ENCODE results near the gene DENND1C.

DNA sequence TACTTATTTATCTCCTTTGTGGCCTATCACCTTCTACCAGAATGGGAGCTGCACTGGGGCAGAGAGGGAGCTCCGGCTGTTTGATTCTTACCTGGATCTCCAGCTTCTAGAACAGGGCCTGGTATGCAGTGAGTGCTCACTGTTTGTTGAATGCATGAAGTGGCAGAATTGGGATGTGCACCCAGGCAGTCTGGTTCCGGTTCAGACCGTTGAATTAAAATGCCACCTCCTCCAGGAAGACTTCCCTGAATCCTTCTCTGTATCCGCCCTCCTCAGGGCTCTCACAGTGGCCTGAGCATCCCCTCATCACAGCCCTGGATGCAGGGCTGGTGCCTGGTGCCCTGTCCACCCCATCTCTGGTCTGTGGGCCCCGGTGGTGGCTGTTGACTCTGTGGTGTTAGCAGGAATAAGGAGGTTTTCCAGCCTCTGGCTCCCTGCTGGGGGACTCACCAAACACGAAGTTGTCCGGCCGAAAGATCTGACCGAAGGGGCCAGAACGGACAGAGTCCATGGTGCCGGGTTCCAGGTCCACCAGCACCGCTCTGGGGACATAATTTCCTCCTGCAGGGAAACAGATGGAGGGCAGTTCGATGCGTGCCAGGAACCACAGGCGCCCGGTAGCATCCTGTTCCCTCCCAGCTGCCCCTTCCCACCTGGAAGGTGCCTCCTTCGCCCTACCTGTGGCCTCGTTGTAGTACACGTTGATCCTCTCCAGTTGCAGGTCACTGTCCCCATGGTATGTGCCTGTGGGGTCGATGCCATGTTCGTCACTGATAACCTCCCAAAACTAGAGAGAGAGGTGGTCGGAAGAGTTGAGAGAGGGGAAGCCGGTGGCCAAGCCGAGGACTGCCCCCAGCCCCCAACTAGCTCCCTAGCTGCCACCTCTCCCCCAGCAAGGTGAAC is 19.5 kb upstream of the DENND1C start:
- TF ChIP-seq, protein P1, sequence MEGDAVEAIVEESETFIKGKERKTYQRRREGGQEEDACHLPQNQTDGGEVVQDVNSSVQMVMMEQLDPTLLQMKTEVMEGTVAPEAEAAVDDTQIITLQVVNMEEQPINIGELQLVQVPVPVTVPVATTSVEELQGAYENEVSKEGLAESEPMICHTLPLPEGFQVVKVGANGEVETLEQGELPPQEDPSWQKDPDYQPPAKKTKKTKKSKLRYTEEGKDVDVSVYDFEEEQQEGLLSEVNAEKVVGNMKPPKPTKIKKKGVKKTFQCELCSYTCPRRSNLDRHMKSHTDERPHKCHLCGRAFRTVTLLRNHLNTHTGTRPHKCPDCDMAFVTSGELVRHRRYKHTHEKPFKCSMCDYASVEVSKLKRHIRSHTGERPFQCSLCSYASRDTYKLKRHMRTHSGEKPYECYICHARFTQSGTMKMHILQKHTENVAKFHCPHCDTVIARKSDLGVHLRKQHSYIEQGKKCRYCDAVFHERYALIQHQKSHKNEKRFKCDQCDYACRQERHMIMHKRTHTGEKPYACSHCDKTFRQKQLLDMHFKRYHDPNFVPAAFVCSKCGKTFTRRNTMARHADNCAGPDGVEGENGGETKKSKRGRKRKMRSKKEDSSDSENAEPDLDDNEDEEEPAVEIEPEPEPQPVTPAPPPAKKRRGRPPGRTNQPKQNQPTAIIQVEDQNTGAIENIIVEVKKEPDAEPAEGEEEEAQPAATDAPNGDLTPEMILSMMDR (conservative IDR thresholded peaks at IDR 0.05; ENCODE audit: low read depth in 2 of 2), result no peak
- TF ChIP-seq, protein P2, sequence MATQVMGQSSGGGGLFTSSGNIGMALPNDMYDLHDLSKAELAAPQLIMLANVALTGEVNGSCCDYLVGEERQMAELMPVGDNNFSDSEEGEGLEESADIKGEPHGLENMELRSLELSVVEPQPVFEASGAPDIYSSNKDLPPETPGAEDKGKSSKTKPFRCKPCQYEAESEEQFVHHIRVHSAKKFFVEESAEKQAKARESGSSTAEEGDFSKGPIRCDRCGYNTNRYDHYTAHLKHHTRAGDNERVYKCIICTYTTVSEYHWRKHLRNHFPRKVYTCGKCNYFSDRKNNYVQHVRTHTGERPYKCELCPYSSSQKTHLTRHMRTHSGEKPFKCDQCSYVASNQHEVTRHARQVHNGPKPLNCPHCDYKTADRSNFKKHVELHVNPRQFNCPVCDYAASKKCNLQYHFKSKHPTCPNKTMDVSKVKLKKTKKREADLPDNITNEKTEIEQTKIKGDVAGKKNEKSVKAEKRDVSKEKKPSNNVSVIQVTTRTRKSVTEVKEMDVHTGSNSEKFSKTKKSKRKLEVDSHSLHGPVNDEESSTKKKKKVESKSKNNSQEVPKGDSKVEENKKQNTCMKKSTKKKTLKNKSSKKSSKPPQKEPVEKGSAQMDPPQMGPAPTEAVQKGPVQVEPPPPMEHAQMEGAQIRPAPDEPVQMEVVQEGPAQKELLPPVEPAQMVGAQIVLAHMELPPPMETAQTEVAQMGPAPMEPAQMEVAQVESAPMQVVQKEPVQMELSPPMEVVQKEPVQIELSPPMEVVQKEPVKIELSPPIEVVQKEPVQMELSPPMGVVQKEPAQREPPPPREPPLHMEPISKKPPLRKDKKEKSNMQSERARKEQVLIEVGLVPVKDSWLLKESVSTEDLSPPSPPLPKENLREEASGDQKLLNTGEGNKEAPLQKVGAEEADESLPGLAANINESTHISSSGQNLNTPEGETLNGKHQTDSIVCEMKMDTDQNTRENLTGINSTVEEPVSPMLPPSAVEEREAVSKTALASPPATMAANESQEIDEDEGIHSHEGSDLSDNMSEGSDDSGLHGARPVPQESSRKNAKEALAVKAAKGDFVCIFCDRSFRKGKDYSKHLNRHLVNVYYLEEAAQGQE (IDR thresholded peaks at IDR 0.05; ENCODE audit: unreplicated experiment), result no peak
- no peak for TF ChIP-seq NANOG (IDR thresholded peaks at IDR 0.05; ENCODE audit: borderline replicate concordance)
- TF ChIP-seq EZH2 (IDR thresholded peaks at IDR 0.05; ENCODE audit: low read depth, unreplicated experiment), result no peak
- no peak for TF ChIP-seq ZNF114 (CRISPR knock-in tag; IDR thresholded peaks at IDR 0.05)
- TF ChIP-seq POLR2AphosphoS5 (IDR thresholded peaks at IDR 0.05; ENCODE audit: low read depth), result no peak
- no peak for TF ChIP-seq STAT1 (IDR thresholded peaks at IDR 0.05; ENCODE audit: unreplicated experiment)
- no peak for TF ChIP-seq EZH2phosphoT487 (IDR thresholded peaks at IDR 0.05; ENCODE audit: unreplicated experiment)
- no peak for TF ChIP-seq ZNF331 (CRISPR knock-in tag; IDR thresholded peaks at IDR 0.05; ENCODE audit: low read depth)
- TF ChIP-seq CREB1 (CRISPR knock-in tag; IDR thresholded peaks at IDR 0.05; ENCODE audit: low read depth), result no peak
- TF ChIP-seq JUNB (IDR thresholded peaks at IDR 0.05; ENCODE audit: unreplicated experiment), result no peak
